Endothelial cell (in vitro differentiated cells): ENCODE results near the gene SEMA3E. TPM values are rescaled to one million over a fixed set of nuclear protein-coding genes. Genes with fewer than 3 reads are reported as not detected.

Source experiments
- DNase-seq: peaks from one replicate; pipeline ENCODE4 v3.0.0; 2021; ENCODE audit warnings: low spot score
- H3K27ac Mint-ChIP-seq: one replicate; pipeline ENCODE4 v1.8.0; 2021; ENCODE audit warnings: mixed read lengths, inconsistent platforms; ENCODE audit not compliant: unreplicated experiment
- H3K27me3 Mint-ChIP-seq: one replicate; pipeline ENCODE4 v1.8.0; 2021; ENCODE audit warnings: mild to moderate bottlenecking, moderate library complexity, mixed read lengths, inconsistent platforms; ENCODE audit not compliant: unreplicated experiment
- H3K36me3 Mint-ChIP-seq: one replicate; pipeline ENCODE4 v1.8.0; 2021; ENCODE audit warnings: mild to moderate bottlenecking, low read depth, mixed read lengths, inconsistent platforms; ENCODE audit not compliant: unreplicated experiment
- H3K4me1 Mint-ChIP-seq: one replicate; pipeline ENCODE4 v1.8.0; 2021; ENCODE audit warnings: mild to moderate bottlenecking, mixed read lengths, inconsistent platforms; ENCODE audit not compliant: unreplicated experiment
- H3K4me3 Mint-ChIP-seq: one replicate; pipeline ENCODE4 v1.8.0; 2021; ENCODE audit warnings: mild to moderate bottlenecking, mixed read lengths, inconsistent platforms; ENCODE audit not compliant: unreplicated experiment
- H3K9me3 Mint-ChIP-seq: one replicate; pipeline ENCODE4 v1.8.0; 2021; ENCODE audit warnings: mixed read lengths, inconsistent platforms; ENCODE audit not compliant: unreplicated experiment
- total RNA-seq: library from RNA; stranded (reverse); fragmentation: NEBNext Ultra II Directional; extraction: Animal tissue kit (Norgen Biotek cat#: 25700); gene quantifications from one replicate; pipeline ENCODE4 v1.2.1, GENCODE V29; 2021; ENCODE audit not compliant: unreplicated experiment
- TF ChIP-seq, protein P1 (sequence below): fragments of 200-600 bp; sonication (generic); IDR thresholded peaks from one replicate; pipeline ENCODE4 v1.5.0; 2021; ENCODE audit warnings: antibody characterized with exemption; ENCODE audit not compliant: unreplicated experiment

SEMA3E gene
- total RNA-seq, 1 donor from 2014 or later: 0.62 TPM

DNA sequence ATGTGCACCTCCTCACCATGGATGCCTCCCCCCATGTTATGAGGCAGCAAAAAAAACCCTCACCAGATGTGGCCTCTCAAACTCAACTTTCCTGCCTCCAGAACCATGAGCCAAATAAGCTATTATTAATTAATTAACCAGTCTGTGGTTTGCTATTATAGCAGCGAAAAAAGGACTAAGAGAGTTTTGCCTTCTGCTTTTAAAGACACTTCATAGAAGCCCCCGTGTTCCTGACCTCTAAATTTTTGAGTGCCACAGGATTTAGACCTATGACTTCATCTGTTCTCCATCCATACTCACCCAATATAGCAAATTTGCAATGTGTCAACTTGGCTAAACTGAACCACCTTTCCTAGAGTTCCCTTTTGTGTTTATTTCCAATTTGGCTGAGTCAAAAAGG lies 9.2 kb upstream of the SEMA3E start:
- Mint-ChIP-seq H3K4me1 (no peaks in the 10 kb centered on the region), H3K9me3 (no peaks in the 10 kb centered on the region), H3K36me3 (no peaks in the 10 kb centered on the region), H3K4me3 (no peak overlapping the region), H3K27me3 (no peaks in the 10 kb centered on the region), H3K27ac (no peak overlapping the region)
- TF ChIP-seq, protein P1, sequence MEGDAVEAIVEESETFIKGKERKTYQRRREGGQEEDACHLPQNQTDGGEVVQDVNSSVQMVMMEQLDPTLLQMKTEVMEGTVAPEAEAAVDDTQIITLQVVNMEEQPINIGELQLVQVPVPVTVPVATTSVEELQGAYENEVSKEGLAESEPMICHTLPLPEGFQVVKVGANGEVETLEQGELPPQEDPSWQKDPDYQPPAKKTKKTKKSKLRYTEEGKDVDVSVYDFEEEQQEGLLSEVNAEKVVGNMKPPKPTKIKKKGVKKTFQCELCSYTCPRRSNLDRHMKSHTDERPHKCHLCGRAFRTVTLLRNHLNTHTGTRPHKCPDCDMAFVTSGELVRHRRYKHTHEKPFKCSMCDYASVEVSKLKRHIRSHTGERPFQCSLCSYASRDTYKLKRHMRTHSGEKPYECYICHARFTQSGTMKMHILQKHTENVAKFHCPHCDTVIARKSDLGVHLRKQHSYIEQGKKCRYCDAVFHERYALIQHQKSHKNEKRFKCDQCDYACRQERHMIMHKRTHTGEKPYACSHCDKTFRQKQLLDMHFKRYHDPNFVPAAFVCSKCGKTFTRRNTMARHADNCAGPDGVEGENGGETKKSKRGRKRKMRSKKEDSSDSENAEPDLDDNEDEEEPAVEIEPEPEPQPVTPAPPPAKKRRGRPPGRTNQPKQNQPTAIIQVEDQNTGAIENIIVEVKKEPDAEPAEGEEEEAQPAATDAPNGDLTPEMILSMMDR: no peak
- DNase-seq: no peak

DNA sequence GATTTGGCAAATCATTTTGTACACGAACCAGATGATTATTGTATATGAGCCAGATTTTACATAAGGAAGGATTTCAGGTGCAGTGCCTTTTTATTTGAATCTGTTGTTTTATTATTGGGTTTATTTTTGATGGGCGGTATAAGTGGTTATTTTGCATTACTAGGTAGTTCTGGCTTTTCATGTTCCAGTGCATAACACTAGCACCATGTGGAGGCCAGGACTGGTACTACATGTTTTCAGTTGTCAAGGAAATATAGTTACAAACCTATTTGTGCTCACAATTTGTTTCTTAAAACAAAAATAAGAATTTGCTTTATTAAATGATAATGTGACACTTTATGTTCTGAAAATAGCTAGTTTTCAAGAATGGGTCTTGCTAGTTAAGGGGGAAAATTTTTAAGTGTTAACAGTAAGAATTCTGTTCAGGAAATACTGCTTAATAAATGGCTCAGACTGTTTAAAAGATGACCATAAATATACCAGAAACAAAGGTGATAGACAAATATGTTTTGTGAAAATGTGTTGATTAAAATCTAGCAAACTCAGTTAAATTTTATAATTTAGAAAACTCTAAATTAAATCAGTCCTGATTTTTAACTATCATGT lies 7.1 kb upstream of the SEMA3E start:
- Mint-ChIP-seq H3K4me3 (no peak overlapping the region), H3K4me1 (no peaks in the 10 kb centered on the region), H3K9me3 (no peaks in the 10 kb centered on the region), H3K27me3 (peaks cover 2% of the 10 kb centered on the region), H3K36me3 (no peaks in the 10 kb centered on the region), H3K27ac (no peak overlapping the region)
- TF ChIP-seq, protein P1: peak; percentile 82
- peak; percentile 50 for DNase-seq

DNA sequence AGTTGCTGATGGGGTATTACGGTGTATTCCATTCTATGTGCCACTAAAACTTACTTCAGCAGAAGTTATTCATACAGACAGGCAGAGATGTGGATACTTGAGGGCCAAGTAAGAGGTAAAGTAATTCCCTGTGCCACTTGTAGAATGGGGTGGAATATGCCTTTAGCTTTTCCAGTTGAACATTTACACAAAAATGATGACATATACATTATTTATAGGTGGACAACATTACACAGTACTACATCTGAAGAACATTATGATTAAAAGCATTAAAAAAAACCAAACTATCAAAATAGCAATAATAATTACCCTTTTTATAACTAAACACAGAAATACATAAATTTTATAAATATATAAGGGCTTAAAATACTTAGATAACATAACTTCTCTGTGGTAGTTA lies 3.5 kb upstream of the SEMA3E start:
- H3K4me1 Mint-ChIP-seq: peaks cover 3% of the 10 kb centered on the region
- DNase-seq: no peak
- TF ChIP-seq, protein P1: no peak
- H3K4me3 Mint-ChIP-seq: no peak overlapping the region
- no peak overlapping the region for H3K27ac Mint-ChIP-seq
- peaks cover 2% of the 10 kb centered on the region for H3K27me3 Mint-ChIP-seq
- H3K9me3 Mint-ChIP-seq: no peaks in the 10 kb centered on the region
- no peaks in the 10 kb centered on the region for H3K36me3 Mint-ChIP-seq

DNA sequence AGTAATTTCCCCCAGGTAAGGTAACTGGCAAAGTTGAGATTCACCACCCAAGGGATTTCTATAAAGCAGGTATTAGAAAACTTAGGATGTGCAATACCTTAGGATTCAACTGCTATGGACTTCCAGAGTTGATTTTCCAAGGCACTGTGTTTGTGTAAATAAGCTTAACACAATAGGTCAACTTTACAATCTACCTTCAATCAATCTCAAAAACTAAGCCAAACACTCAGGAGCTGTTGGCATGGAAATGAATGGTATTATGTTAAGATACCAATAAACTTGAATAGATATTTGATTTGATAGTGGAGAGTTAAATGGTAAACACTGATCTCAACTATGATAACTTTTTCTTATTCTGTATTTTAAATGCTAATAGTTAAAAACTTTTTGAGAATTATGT lies 762 bp upstream of the SEMA3E start:
- Mint-ChIP-seq H3K36me3 (no peaks in the 10 kb centered on the region), H3K4me3 (no peak overlapping the region), H3K9me3 (no peaks in the 10 kb centered on the region), H3K27me3 (peaks cover 2% of the 10 kb centered on the region), H3K4me1 (peaks cover 3% of the 10 kb centered on the region), H3K27ac (no peak overlapping the region)
- TF ChIP-seq, protein P1: no peak
- DNase-seq: no peak

DNA sequence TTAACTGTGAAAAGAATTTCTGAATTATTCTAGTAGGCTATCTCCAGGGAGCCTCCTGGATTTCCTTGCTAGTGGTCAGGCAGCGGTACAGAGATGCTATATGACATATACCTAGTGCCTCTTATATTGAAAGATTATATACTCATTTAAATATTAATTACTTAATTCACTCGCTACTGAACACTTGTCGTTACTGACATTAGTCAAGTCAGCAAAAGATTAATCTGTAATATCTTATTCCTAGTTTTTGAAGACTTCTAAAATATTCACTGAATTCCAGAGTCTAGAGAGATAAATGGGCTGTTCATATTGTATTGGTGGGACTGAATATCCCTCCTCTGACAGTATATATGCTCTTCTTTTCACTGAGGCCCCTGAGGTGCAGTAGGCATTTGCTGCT lies 2.9 kb downstream of the SEMA3E start:
- Mint-ChIP-seq H3K27me3 (no peaks in the 10 kb centered on the region), H3K4me3 (no peak overlapping the region), H3K4me1 (peaks cover 3% of the 10 kb centered on the region), H3K9me3 (no peaks in the 10 kb centered on the region), H3K27ac (no peak overlapping the region), H3K36me3 (no peaks in the 10 kb centered on the region)
- no peak for DNase-seq
- TF ChIP-seq, protein P1: no peak
